LNCaP clone FGC (cell line): Measurements from ENCODE around the gene LAMTOR2.

Experiments used
- DNase-seq: peaks from one replicate; pipeline ENCODE4 v3.0.0-alpha.2; 2011; ENCODE audit warnings: low read depth
- H3K4me3 ChIP-seq: 2 replicates; pipeline ENCODE4 v1.5.1; 2011; ENCODE audit warnings: mild to moderate bottlenecking, low read depth, low read length, control low read depth
- TF ChIP-seq, protein P1 (sequence below): IDR thresholded peaks from 2 replicates; pipeline ENCODE4 v1.5.1; 2012; ENCODE audit warnings: mild to moderate bottlenecking; ENCODE audit not compliant: control insufficient read depth, insufficient read depth; ENCODE audit errors: extremely low read depth

The LAMTOR2 gene

DNA sequence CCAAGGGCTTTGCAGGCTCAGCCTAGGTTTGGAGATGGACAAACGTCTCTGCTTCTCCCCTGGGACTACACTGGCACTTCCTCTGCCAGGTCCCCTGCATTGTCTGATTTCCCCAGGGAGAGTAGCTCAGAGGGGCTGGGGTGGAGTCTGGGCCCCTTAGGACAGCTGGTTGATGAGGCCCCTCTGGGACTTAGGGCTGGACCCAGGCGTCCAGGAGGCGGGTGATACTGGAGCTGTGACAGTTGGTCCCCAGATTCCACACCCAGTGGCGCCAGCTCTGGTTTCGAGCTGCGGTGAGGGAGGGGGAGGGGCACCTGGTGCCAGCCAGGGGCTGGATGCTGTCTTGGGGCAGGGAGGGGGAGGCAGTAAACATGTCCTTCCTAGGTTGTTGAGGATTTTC lies 35.1 kb downstream of the LAMTOR2 start:
- H3K4me3 ChIP-seq: no peak overlapping the region

GRCh38 chr1:156090138-156090839 lies 35.7 kb downstream of the LAMTOR2 start:
- no peak for DNase-seq
- no peak overlapping the region for H3K4me3 ChIP-seq
- TF ChIP-seq, protein P1, sequence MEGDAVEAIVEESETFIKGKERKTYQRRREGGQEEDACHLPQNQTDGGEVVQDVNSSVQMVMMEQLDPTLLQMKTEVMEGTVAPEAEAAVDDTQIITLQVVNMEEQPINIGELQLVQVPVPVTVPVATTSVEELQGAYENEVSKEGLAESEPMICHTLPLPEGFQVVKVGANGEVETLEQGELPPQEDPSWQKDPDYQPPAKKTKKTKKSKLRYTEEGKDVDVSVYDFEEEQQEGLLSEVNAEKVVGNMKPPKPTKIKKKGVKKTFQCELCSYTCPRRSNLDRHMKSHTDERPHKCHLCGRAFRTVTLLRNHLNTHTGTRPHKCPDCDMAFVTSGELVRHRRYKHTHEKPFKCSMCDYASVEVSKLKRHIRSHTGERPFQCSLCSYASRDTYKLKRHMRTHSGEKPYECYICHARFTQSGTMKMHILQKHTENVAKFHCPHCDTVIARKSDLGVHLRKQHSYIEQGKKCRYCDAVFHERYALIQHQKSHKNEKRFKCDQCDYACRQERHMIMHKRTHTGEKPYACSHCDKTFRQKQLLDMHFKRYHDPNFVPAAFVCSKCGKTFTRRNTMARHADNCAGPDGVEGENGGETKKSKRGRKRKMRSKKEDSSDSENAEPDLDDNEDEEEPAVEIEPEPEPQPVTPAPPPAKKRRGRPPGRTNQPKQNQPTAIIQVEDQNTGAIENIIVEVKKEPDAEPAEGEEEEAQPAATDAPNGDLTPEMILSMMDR: no peak

More for the DNA sequence above, 35.1 kb downstream of the LAMTOR2 start:
- TF ChIP-seq, protein P1: no peak
- DNase-seq: no peak

GRCh38 chr1:156090840-156091188 lies 36.2 kb downstream of the LAMTOR2 start:
- peak; percentile 55 for DNase-seq
- no peak overlapping the region for H3K4me3 ChIP-seq

DNA sequence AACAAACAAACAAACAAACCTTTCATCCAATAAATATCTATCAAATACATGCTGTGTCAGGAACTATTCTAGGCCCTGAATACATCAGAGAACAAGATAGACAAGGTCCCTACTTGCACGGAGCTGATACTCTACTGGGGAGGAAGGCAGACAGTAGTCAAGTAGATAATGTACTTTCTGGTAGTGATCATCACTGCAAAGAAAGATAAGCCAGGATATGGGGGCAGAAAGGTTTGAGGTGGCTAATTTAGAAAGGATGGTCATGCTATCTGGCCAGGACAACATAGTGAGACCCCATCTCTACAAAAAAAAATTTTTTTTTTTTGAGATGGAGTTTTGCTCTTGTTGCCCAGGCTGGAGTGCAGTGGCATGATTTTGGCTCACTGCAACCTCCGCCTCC lies 37.0 kb downstream of the LAMTOR2 start:
- TF ChIP-seq, protein P1: no peak
- no peak overlapping the region for H3K4me3 ChIP-seq
- no peak for DNase-seq

More at GRCh38 chr1:156090840-156091188, 36.2 kb downstream of the LAMTOR2 start:
- TF ChIP-seq, protein P1: peak; percentile 71

DNA sequence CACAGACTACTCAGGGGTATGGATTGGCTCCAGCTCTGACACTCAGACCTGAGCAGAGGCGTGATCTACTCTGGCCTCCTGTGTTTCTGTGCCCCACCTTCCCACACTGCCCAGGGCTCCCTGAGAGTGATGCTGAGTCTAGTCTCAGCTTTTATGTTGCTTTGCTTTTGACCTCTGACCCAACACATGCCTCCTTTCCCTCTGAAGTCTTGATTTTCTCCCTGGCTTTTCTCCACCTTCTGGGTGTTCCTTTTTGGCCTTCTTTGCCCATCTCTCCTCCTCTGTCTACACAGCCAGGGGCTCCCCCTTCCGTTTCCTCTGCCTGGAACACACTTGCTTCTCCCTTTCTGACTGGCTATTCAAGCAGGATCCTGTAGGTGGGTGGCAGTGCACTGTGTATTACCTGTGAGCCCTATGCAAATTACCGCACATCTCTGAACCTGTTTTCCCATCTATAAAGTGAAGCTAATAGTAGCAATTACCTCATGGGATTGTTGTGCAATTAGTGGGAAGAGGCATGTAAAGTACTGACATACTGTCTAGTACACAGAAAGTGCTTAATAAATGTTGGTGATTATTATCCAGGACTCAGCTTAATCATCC lies 41.4 kb downstream of the LAMTOR2 start:
- no peak for DNase-seq
- no peak overlapping the region for H3K4me3 ChIP-seq
- TF ChIP-seq, protein P1: no peak

- TF ChIP-seq, protein P1: peak; percentile 94
- H3K4me3 ChIP-seq: no peak overlapping the region
- no peak for DNase-seq
Measured at GRCh38 chr1:156096640-156097391, 42.2 kb downstream of the LAMTOR2 start.
